ENCODE results near the gene PKDCC. TPM values are rescaled to one million over a fixed set of nuclear protein-coding genes. Genes with fewer than 3 reads are reported as not detected.

PKDCC gene
- total and polyA plus RNA-seq, 2 donors from 2014 or later, result 28.1 to 52.2 TPM

- no peaks in the 10 kb centered on the region for H3K27me3 ChIP-seq (ENCODE audit: control insufficient read depth, insufficient read depth, low read length)
- TF ChIP-seq CTCF (IDR thresholded peaks at IDR 0.05; ENCODE audit: borderline replicate concordance, extremely low read depth, insufficient read depth), result no peak
- DNase-seq (no peak), FAIRE-seq (no peak)
- H3K9ac ChIP-seq (ENCODE audit: low read length in 3 of 3), result no peak overlapping the region
- H3K4me3 ChIP-seq (ENCODE audit: low read length in 3 of 3), result no peak overlapping the region
- no peak overlapping the region for H3K27ac ChIP-seq (ENCODE audit: low read depth in 2 of 2, low read length in 2 of 2)
- no peaks in the 10 kb centered on the region for H3K36me3 ChIP-seq (ENCODE audit: control insufficient read depth in 2 of 3, insufficient read depth in 3 of 3, low read length in 3 of 3)
- intact Hi-C loops (cut with DNase I), result no loop called here
- peaks cover 0 to 6% (median 5%) of the 10 kb centered on the region in 3 donors for H3K4me1 ChIP-seq (ENCODE audit: control insufficient read depth in 2 of 3, insufficient read depth in 2 of 3, low read depth in 1 of 3, low read length in 3 of 3)
- H3K9me3 ChIP-seq (ENCODE audit: control insufficient read depth in 2 of 3, insufficient read depth in 1 of 3, low read length in 3 of 3), result no peaks in the 10 kb centered on the region
Measured at GRCh38 chr2:42036413-42036812, 11.4 kb upstream of the PKDCC start.

DNA sequence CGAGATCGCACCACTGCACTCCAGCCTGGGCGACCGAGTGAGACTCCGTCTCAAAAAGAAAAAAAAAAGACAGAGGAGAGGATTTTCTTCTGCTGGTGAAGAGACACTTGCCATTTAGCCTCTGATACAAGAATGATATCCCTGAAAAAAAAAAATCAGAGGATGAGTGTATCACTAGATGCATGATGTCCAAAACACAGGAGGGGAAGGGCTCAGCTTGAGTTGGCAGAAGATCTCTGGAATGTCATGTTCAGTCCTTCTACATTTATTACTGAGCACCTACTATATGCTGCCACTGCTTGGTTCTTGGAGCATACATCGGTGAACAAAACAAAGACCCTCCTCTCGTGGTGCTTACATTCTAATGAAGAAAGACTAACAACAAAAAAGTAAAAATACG lies 10.9 kb upstream of the PKDCC start:
- TF ChIP-seq CTCF (IDR thresholded peaks at IDR 0.05; ENCODE audit: borderline replicate concordance, extremely low read depth, insufficient read depth), result no peak
- FAIRE-seq, result no peak
- Histone ChIP-seq H3K4me3 (ENCODE audit: low read length in 3 of 3) (no peak overlapping the region), H3K27me3 (ENCODE audit: control insufficient read depth, insufficient read depth, low read length) (no peaks in the 10 kb centered on the region), H3K4me1 (ENCODE audit: control insufficient read depth in 2 of 3, insufficient read depth in 2 of 3, low read depth in 1 of 3, low read length in 3 of 3) (peaks cover 0 to 4% (median 1%) of the 10 kb centered on the region in 3 donors), H3K27ac (ENCODE audit: low read depth in 2 of 2, low read length in 2 of 2) (no peak overlapping the region), H3K9me3 (ENCODE audit: control insufficient read depth in 2 of 3, insufficient read depth in 1 of 3, low read length in 3 of 3) (no peaks in the 10 kb centered on the region), H3K36me3 (ENCODE audit: control insufficient read depth in 2 of 3, insufficient read depth in 3 of 3, low read length in 3 of 3) (no peaks in the 10 kb centered on the region), H3K9ac (ENCODE audit: low read length in 3 of 3) (no peak overlapping the region)
- intact Hi-C loops (cut with DNase I), result no loop called here
- DNase-seq, result no peak

DNA sequence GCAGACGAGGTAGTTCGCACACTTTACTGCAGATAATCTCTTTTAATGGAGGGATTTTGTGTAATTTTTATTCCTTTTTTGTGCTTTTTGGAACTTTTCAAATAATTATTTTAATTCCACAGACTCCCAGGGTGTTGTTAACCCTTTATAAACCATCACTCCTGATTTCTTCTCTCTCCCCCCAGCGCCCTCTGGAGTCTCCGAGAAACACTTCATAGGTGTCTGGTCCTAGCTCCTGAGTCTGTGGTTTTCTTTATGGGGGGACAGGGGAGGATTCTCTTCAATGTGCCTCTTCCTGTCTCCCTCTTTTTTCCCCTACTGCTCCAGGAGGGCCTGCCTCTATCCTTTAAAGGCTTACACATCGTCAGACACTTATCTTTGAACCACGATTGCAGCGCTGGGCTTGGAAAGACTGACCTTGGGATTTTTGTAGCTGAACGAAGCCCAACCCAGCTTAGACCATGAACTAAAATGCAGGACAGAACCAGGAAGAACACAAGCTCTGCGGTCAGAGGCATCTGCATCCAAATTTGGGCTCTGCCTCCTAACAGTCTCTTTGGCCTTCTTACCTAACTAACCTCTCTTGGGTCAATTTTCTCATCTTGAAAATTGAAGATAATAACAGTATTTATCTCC lies 7.1 kb upstream of the PKDCC start:
- intact Hi-C loops (cut with DNase I), result no loop called here
- Histone ChIP-seq H3K4me3 (ENCODE audit: low read length in 3 of 3) (no peak overlapping the region), H3K27me3 (ENCODE audit: control insufficient read depth, insufficient read depth, low read length) (no peaks in the 10 kb centered on the region), H3K9ac (ENCODE audit: low read length in 3 of 3) (no peak overlapping the region), H3K36me3 (ENCODE audit: control insufficient read depth in 2 of 3, insufficient read depth in 3 of 3, low read length in 3 of 3) (no peaks in the 10 kb centered on the region), H3K4me1 (ENCODE audit: control insufficient read depth in 2 of 3, insufficient read depth in 2 of 3, low read depth in 1 of 3, low read length in 3 of 3) (no peaks in the 10 kb centered on the region), H3K27ac (ENCODE audit: low read depth in 2 of 2, low read length in 2 of 2) (no peak overlapping the region), H3K9me3 (ENCODE audit: control insufficient read depth in 2 of 3, insufficient read depth in 1 of 3, low read length in 3 of 3) (no peaks in the 10 kb centered on the region)
- FAIRE-seq (no peak), DNase-seq (peak in 1 of 5 donors; percentile 39)
- no peak for TF ChIP-seq CTCF (IDR thresholded peaks at IDR 0.05; ENCODE audit: borderline replicate concordance, extremely low read depth, insufficient read depth)

All from kidney (tissue), 14 donors.